Skeletal muscle satellite cell (primary cell): Measurements from ENCODE around the gene CCNI. TPM values are rescaled to one million over a fixed set of nuclear protein-coding genes. Genes with fewer than 3 reads are reported as not detected.

Source experiments
- H3K27me3 ChIP-seq: 2 replicates; pipeline ENCODE4 v1.7.0; 2013; ENCODE audit warnings: low read length; ENCODE audit not compliant: control insufficient read depth, insufficient read depth
- H3K36me3 ChIP-seq: 2 replicates; pipeline ENCODE4 v1.7.0; 2013; ENCODE audit warnings: mild to moderate bottlenecking, control low read depth, low read length; ENCODE audit not compliant: insufficient read depth
- H3K4me1 ChIP-seq: 2 replicates; pipeline ENCODE4 v1.7.0; 2013; ENCODE audit warnings: low read length; ENCODE audit not compliant: control insufficient read depth, insufficient read depth
- H3K4me2 ChIP-seq: 2 replicates; pipeline ENCODE4 v1.7.0; 2013; ENCODE audit warnings: mild to moderate bottlenecking, low read length
- H3K4me3 ChIP-seq: 2 replicates; pipeline ENCODE4 v1.7.0; 2013; ENCODE audit warnings: low read length
- H3K9ac ChIP-seq: 2 replicates; pipeline ENCODE4 v1.7.0; 2013; ENCODE audit warnings: mild to moderate bottlenecking, low read depth, low read length, moderate library complexity
- H3K9me3 ChIP-seq: replicated peaks from 2 replicates; pipeline ENCODE4 v1.7.0; 2013; ENCODE audit warnings: mild to moderate bottlenecking, control low read depth, low read length
- total RNA-seq: library from RNA; depleted of rRNA; stranded (reverse); fragments of >200 nt; gene quantifications from 2 replicates; pipeline ENCODE4 v1.2.3, GENCODE V29; 2012; rRNA removed

Gene CCNI, protein sequence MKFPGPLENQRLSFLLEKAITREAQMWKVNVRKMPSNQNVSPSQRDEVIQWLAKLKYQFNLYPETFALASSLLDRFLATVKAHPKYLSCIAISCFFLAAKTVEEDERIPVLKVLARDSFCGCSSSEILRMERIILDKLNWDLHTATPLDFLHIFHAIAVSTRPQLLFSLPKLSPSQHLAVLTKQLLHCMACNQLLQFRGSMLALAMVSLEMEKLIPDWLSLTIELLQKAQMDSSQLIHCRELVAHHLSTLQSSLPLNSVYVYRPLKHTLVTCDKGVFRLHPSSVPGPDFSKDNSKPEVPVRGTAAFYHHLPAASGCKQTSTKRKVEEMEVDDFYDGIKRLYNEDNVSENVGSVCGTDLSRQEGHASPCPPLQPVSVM
- total RNA-seq: 94.6 TPM in 2 replicates

DNA sequence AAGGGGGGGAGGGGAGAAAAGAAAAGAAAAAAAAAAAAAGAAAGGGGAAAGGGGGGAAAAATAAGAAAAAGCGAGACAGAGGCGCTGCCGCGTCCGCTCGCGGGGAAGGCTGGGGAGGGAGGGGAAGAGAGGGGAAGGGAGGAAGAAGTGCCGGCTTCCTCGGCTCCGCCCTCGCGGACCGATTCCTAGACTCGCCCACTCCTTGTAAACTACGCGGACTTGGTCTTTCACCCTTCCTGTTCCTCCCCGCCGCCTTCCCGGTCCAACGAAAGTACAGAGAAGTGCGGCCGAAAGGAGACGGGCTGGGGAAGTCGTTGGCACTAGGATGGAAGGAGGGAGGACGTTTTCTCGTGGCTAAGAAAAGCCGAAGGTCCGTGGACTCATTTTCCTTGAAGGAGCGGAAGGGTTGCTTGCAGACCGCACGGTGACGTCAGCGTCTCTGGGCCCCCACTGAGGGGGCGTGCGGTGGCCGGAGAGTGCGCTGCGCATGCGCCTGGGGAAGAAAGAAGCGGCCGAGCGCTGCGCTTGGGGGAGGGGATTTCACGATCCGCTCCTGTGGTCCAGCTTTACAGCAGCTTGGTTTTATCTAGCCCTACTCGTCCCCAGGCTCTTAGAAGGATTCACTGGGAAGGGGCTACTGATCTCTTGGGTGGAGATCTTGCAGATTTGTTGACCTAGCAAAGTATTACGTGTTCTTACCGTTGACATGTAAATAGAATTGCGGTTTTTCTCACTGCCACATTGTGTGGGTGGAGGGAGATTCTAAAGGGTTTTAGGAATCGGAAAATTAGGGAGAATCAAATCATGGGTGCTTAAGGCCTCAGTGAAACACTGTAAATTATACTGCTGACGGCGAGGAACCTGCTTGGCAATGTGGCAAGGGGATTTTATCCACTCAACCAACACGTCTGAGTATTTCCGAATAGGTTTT lies at the start of gene CCNI:
TSS of gene CCNI (minus strand) at position 121 of the 931 bp plus-strand sequence. CDS start 9,627 bp downstream, outside the sequence.
- Histone ChIP-seq H3K27me3 (no peaks in the 10 kb centered on the region), H3K36me3 (no peaks in the 10 kb centered on the region), H3K9me3 (no peaks in the 10 kb centered on the region), H3K4me1 (peaks cover 23% of the 10 kb centered on the region), H3K4me3 (peak within 1 kb of the TSS; percentile 97), H3K4me2 (peak within 1 kb of the TSS; percentile 95), H3K9ac (peak within 1 kb of the TSS; percentile 98)

GRCh38 chr4:77124576-77124975 lies 48.8 kb upstream of the CCNI start:
- Histone ChIP-seq H3K4me2 (no peak overlapping the region), H3K36me3 (no peaks in the 10 kb centered on the region), H3K9me3 (no peaks in the 10 kb centered on the region), H3K4me1 (no peaks in the 10 kb centered on the region), H3K9ac (no peak overlapping the region), H3K27me3 (peaks cover 33% of the 10 kb centered on the region), H3K4me3 (no peak overlapping the region)

GRCh38 chr4:77123411-77123810 lies 47.6 kb upstream of the CCNI start:
- Histone ChIP-seq H3K27me3 (peaks cover 33% of the 10 kb centered on the region), H3K9ac (no peak overlapping the region), H3K9me3 (no peaks in the 10 kb centered on the region), H3K4me2 (no peak overlapping the region), H3K4me1 (no peaks in the 10 kb centered on the region), H3K36me3 (no peaks in the 10 kb centered on the region), H3K4me3 (no peak overlapping the region)

DNA sequence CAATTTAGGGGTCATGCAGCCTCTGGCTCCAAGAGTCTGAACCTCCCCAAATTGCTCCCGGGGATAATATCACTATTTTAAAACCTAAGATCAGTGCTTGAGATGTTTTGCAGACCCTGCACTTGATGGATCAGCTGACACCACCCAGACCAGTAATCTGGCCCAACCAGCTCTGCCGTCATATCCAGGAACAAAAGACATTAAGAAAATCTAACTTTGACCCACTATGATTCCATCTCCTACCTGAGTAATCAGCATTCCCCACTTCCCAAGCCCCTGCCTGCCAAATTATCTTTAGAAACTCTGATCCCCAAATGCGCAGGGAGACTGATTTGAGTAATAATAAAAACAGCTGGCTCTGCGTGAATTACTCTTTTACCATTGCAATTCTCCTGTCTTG lies 46.9 kb upstream of the CCNI start:
- no peaks in the 10 kb centered on the region for H3K9me3 ChIP-seq
- no peaks in the 10 kb centered on the region for H3K4me1 ChIP-seq
- no peak overlapping the region for H3K9ac ChIP-seq
- H3K27me3 ChIP-seq: peaks cover 27% of the 10 kb centered on the region
- H3K4me2 ChIP-seq: no peak overlapping the region
- no peak overlapping the region for H3K4me3 ChIP-seq
- H3K36me3 ChIP-seq: no peaks in the 10 kb centered on the region

DNA sequence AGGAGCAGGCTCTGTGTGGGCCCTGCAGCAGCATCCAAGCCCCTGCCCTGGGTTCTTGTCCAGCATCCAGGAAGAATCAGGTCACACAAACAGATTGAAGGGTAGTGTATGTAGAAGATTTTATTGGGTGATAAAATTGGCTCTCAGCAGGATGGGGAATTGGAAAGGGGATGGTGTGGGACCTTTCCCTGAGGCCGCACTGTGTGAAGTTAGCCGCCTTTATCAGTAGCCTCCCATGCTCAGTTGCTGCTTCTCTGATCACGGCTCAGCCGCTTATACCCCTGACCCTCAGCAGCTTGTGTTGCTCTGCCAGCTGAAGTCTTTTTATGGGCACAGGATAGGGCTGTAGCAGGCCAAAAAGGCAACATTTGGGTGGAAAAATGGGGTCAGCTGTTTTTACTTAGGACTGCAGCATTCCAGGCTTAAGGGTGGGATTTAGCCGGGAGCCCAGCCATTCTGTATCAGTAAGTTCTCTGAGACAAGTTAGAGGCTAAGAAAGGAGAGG lies 46.0 kb upstream of the CCNI start:
- Histone ChIP-seq H3K27me3 (peaks cover 27% of the 10 kb centered on the region), H3K9me3 (no peaks in the 10 kb centered on the region), H3K36me3 (no peaks in the 10 kb centered on the region), H3K4me1 (no peaks in the 10 kb centered on the region), H3K4me2 (no peak overlapping the region), H3K9ac (no peak overlapping the region), H3K4me3 (no peak overlapping the region)

DNA sequence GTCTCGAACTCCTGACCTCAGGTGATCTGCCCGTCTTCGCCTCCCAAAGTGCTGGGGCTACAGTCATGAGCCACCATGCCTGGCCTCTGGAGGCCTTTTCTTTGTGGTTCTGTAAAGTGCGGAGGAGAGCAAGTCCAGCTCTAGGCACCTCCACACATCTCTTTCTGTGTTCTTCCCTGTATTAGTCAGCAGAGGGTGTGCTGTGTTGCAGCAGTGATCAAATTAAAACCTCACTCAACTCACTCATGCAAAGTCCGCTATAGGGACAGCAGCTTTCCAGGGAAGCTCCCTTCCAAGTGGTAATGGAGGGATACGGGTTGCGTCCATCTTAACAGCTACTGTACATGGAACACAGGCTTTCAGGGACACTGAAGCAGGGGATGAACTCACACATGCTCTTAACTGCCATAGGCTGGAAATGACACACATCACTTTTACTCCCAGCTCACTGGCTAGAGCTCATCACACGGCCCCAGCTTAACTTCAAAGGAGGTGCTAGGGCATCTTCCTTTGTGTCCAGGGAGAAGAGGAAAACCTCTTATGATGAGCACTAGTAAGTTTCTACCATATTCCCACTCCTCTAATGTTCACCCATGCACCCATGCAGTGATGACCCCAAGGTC lies 45.2 kb upstream of the CCNI start:
- H3K9ac ChIP-seq: no peak overlapping the region
- no peak overlapping the region for H3K4me3 ChIP-seq

GRCh38 chr4:77117721-77118120 lies 41.9 kb upstream of the CCNI start:
- H3K9ac ChIP-seq: no peak overlapping the region
- no peaks in the 10 kb centered on the region for H3K4me1 ChIP-seq
- H3K27me3 ChIP-seq: peaks cover 12% of the 10 kb centered on the region
- H3K36me3 ChIP-seq: no peaks in the 10 kb centered on the region
- no peak overlapping the region for H3K4me3 ChIP-seq
- H3K9me3 ChIP-seq: no peaks in the 10 kb centered on the region
- no peak overlapping the region for H3K4me2 ChIP-seq

More for the DNA sequence above, 45.2 kb upstream of the CCNI start:
- no peaks in the 10 kb centered on the region for H3K36me3 ChIP-seq
- H3K27me3 ChIP-seq: peaks cover 27% of the 10 kb centered on the region
- no peaks in the 10 kb centered on the region for H3K4me1 ChIP-seq
- H3K9me3 ChIP-seq: no peaks in the 10 kb centered on the region
- no peak overlapping the region for H3K4me2 ChIP-seq

DNA sequence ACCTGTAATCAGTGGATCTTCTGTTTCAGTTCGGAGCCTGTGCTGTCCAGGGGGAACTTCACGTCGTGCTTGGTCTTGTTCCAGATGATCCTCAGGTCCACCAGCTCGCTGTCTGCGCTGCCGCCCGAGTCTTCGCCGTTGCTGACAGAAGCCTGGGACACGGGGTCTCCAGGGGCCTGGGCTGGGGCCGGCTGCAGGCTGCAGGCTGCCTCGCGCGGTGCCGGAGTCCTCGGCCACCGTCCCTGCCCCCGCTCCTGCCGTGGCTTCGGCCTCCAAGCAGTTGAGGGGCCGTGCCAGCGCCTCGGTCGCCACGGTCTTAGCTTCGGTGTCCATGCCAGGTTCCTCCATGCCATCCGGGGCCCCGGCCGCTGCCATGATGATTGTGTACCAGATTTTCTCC lies 37.3 kb upstream of the CCNI start:
- H3K27me3 ChIP-seq: no peaks in the 10 kb centered on the region
- no peaks in the 10 kb centered on the region for H3K36me3 ChIP-seq
- H3K4me1 ChIP-seq: no peaks in the 10 kb centered on the region
- H3K4me3 ChIP-seq: no peak overlapping the region
- H3K4me2 ChIP-seq: no peak overlapping the region
- no peak overlapping the region for H3K9ac ChIP-seq
- no peaks in the 10 kb centered on the region for H3K9me3 ChIP-seq

- Histone ChIP-seq H3K4me1 (no peaks in the 10 kb centered on the region), H3K9me3 (no peaks in the 10 kb centered on the region), H3K4me2 (no peak overlapping the region), H3K27me3 (no peaks in the 10 kb centered on the region), H3K36me3 (no peaks in the 10 kb centered on the region), H3K9ac (no peak overlapping the region), H3K4me3 (no peak overlapping the region)
Measured at GRCh38 chr4:77110730-77111129, 34.9 kb upstream of the CCNI start.

GRCh38 chr4:77104791-77105540 lies 29.2 kb upstream of the CCNI start:
- H3K36me3 ChIP-seq: no peaks in the 10 kb centered on the region
- H3K4me3 ChIP-seq: no peak overlapping the region
- H3K4me2 ChIP-seq: peak overlapping the region; percentile 58

More at GRCh38 chr4:77104791-77105540, 29.2 kb upstream of the CCNI start:
- Histone ChIP-seq H3K9me3 (no peaks in the 10 kb centered on the region), H3K9ac (no peak overlapping the region), H3K27me3 (no peaks in the 10 kb centered on the region), H3K4me1 (peaks cover 9% of the 10 kb centered on the region)
